Ishikawa (cell line): ENCODE results near the gene CXCR4.

Experiments
- CEBPB ChIP-seq: IDR thresholded peaks from 2 replicates; pipeline ENCODE4 v1.6.1; 2012
- CREB1 ChIP-seq: IDR thresholded peaks from 2 replicates; pipeline ENCODE4 v1.6.1; 2012; ENCODE audit warnings: low read depth
- EGR1 ChIP-seq: IDR thresholded peaks from 2 replicates; pipeline ENCODE4 v1.6.1; 2012
- EP300 ChIP-seq: IDR thresholded peaks from 2 replicates; pipeline ENCODE4 v1.6.1; 2012; ENCODE audit warnings: borderline replicate concordance
- FOXM1 ChIP-seq: IDR thresholded peaks from 2 replicates; pipeline ENCODE4 v1.6.1; 2012; ENCODE audit warnings: low read depth, borderline replicate concordance
- MAX ChIP-seq: IDR thresholded peaks from 2 replicates; pipeline ENCODE4 v1.6.1; 2012
- NFIC ChIP-seq: IDR thresholded peaks from 2 replicates; pipeline ENCODE4 v1.6.1; 2012
- RAD21 ChIP-seq: IDR thresholded peaks from 2 replicates; pipeline ENCODE4 v1.6.1; 2012; ENCODE audit warnings: low read depth
- REST ChIP-seq: IDR thresholded peaks from 2 replicates; pipeline ENCODE4 v1.6.1; 2012; ENCODE audit warnings: low read depth, mild to moderate bottlenecking
- TAF1 ChIP-seq: IDR thresholded peaks from 2 replicates; pipeline ENCODE4 v1.6.1; 2012; ENCODE audit warnings: low read depth, mild to moderate bottlenecking
- TCF12 ChIP-seq: IDR thresholded peaks from 2 replicates; pipeline ENCODE4 v1.6.1; 2012; ENCODE audit warnings: low read depth
- TEAD4 ChIP-seq: IDR thresholded peaks from 2 replicates; pipeline ENCODE4 v1.6.1; 2012
- USF1 ChIP-seq: IDR thresholded peaks from 2 replicates; pipeline ENCODE4 v1.6.1; 2012
- YY1 ChIP-seq: IDR thresholded peaks from 2 replicates; pipeline ENCODE4 v1.6.1; 2012; ENCODE audit warnings: low read depth
- ZBTB7A ChIP-seq: IDR thresholded peaks from 2 replicates; pipeline ENCODE4 v1.6.1; 2012; ENCODE audit warnings: low read depth

Gene CXCR4

GRCh38 chr2:136117909-136118818, at the start of gene CXCR4:
TSS of gene CXCR4 (minus strand) at chr2:136118149. CDS start at chr2:136118060, 89 bp downstream.
- no peak for TF ChIP-seq CEBPB
- TF ChIP-seq REST, result no peak
- peak; percentile 64; the same call in 1 of the 2 replicates for TF ChIP-seq TAF1
- TF ChIP-seq TEAD4, result no peak
- no peak for TF ChIP-seq CREB1
- no peak for TF ChIP-seq NFIC
- TF ChIP-seq EP300, result no peak
- no peak for TF ChIP-seq YY1
- TF ChIP-seq FOXM1, result no peak
- TF ChIP-seq ZBTB7A, result no peak
- no peak for TF ChIP-seq EGR1
- peak; percentile 4; the same call in 1 of the 2 replicates for TF ChIP-seq RAD21
- no peak for TF ChIP-seq USF1
- TF ChIP-seq MAX, result no peak
- no peak for TF ChIP-seq TCF12

GRCh38 chr2:136164280-136164776, 46.4 kb upstream of the CXCR4 start:
- no peak for TF ChIP-seq ZBTB7A
- TF ChIP-seq YY1, result no peak
- TF ChIP-seq EP300, result no peak
- no peak for TF ChIP-seq USF1
- no peak for TF ChIP-seq REST
- TF ChIP-seq CREB1, result no peak
- TF ChIP-seq EGR1, result no peak
- no peak for TF ChIP-seq NFIC
- TF ChIP-seq TEAD4, result no peak
- TF ChIP-seq RAD21, result no peak
- TF ChIP-seq TAF1, result no peak

- TF ChIP-seq CREB1 (no peak), MAX (peak; percentile 64)
These were observed 44.5 kb upstream of the CXCR4 start for GRCh38 chr2:136162438-136162837.

- TF ChIP-seq MAX (no peak), NFIC (no peak), USF1 (no peak), REST (no peak), RAD21 (no peak), EGR1 (no peak), CREB1 (no peak), ZBTB7A (no peak), TEAD4 (no peak), YY1 (no peak), CEBPB (no peak), FOXM1 (no peak), EP300 (no peak), TAF1 (no peak), TCF12 (no peak)
These were observed 38.5 kb upstream of the CXCR4 start for GRCh38 chr2:136156411-136156810.
